Measurements from ENCODE around the gene LARP1. TPM values are rescaled to one million over a fixed set of nuclear protein-coding genes. Genes with fewer than 3 reads are reported as not detected.

LARP1 gene
- total RNA-seq, 2 donors from 2014 or later = 83.9 to 163 TPM

DNA sequence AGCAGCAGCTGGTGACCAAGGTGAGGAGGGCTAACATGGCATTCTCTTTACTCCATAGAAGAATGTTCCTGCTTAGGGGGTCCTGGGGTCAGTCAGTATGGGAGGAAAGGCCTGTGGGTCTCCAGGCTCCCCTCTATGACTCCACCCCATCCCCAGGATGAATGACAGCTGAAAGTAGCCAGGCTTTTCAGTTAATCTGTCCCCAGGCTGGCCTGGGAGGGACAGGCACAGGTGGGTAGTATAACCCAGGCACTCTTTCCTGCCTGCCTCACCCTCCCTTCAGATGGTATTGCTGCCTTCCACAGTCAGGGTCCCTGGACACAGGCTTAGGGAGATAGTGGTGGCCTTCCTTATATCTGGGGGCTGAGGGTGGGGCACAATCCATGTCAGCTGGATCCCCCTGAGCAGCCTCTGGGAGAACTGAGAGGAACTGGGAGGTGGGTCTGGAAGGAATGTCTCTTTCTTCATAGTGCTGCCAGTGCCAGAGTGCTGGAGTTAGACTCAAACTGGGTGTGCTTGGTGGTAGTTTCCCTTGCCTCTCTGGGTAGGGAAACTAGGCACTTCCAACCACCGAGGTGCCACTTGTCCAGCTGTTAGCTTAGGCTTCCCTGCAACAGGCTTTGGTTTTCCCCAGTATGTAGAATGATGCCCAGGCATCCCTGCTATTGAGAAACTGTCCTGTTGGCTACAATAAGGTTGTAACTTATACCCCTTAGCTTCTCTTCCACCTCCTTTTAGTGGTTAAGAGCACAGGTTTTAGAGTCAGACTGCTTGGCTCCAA is 27.8 kb downstream of the LARP1 start:
- Histone ChIP-seq H3K4me3 (no peak overlapping the region), H3K4me1 (replicated peaks) (peaks cover 4% of the 10 kb centered on the region)

DNA sequence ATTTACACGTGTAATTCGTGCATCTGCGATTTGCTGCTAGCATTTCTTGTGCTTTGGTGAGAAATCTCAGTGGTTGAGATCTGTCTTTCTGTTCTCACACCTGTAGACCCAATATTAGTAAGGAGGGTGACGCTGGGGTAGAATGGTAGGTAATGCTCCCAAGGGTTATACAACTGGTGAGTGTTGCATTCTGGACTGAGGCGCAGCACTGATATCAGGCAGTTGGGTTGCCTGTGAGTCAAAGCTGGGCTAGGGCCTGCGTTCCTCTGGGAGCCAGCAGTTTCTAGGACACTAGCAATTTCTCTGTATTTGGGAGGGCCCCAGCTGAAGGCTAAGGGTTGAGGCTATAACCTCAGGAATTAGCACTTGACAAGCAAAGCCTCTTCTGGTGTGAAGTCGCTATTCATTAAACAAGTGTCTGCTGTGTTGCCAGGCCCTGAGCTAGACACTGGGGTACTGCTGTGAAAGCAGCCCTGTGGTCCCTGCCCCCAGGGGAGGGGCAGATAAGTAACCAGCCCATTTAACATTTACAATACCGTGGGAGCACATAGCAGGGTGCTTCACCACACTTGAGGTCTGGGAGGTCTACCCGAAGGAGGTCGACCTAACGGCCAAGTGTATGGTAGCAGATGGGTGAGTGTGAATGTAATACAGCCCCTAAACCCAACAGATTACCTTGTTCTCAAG is 28.7 kb downstream of the LARP1 start:
- H3K27me3 ChIP-seq (replicated peaks; ENCODE audit: insufficient read depth) = no peaks in the 10 kb centered on the region
- WGBS = 76% methylated on average over 11 of the region's 11 CpGs
- TF ChIP-seq, protein P1, sequence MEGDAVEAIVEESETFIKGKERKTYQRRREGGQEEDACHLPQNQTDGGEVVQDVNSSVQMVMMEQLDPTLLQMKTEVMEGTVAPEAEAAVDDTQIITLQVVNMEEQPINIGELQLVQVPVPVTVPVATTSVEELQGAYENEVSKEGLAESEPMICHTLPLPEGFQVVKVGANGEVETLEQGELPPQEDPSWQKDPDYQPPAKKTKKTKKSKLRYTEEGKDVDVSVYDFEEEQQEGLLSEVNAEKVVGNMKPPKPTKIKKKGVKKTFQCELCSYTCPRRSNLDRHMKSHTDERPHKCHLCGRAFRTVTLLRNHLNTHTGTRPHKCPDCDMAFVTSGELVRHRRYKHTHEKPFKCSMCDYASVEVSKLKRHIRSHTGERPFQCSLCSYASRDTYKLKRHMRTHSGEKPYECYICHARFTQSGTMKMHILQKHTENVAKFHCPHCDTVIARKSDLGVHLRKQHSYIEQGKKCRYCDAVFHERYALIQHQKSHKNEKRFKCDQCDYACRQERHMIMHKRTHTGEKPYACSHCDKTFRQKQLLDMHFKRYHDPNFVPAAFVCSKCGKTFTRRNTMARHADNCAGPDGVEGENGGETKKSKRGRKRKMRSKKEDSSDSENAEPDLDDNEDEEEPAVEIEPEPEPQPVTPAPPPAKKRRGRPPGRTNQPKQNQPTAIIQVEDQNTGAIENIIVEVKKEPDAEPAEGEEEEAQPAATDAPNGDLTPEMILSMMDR (IDR thresholded peaks at IDR 0.05) = no peak
- no peak for TF ChIP-seq POLR2AphosphoS5 (IDR thresholded peaks at IDR 0.05)
- TF ChIP-seq POLR2A (IDR thresholded peaks at IDR 0.05) = no peak
- H3K4me1 ChIP-seq (replicated peaks) = peaks cover 4% of the 10 kb centered on the region
- no peak overlapping the region for H3K4me3 ChIP-seq
- no peaks in the 10 kb centered on the region for H3K9me3 ChIP-seq
- DNase-seq (ENCODE audit: low spot score) = no peak
- intact Hi-C loops (cut with DNase I) = no loop called here
- H3K36me3 ChIP-seq = no peaks in the 10 kb centered on the region
- no peak overlapping the region for H3K27ac ChIP-seq

More for the DNA sequence above, 27.8 kb downstream of the LARP1 start:
- no peaks in the 10 kb centered on the region for H3K9me3 ChIP-seq
- DNase-seq (ENCODE audit: low spot score) = no peak
- intact Hi-C loops (cut with DNase I) = no loop called here
- no peak overlapping the region for H3K27ac ChIP-seq
- TF ChIP-seq POLR2AphosphoS5 (IDR thresholded peaks at IDR 0.05) (no peak), POLR2A (IDR thresholded peaks at IDR 0.05) (no peak)
- TF ChIP-seq, protein P1 (IDR thresholded peaks at IDR 0.05) = no peak
- no peaks in the 10 kb centered on the region for H3K36me3 ChIP-seq
- H3K27me3 ChIP-seq (replicated peaks; ENCODE audit: insufficient read depth) = no peaks in the 10 kb centered on the region
- WGBS = 82% methylated on average over 1 of the region's 1 CpG

DNA sequence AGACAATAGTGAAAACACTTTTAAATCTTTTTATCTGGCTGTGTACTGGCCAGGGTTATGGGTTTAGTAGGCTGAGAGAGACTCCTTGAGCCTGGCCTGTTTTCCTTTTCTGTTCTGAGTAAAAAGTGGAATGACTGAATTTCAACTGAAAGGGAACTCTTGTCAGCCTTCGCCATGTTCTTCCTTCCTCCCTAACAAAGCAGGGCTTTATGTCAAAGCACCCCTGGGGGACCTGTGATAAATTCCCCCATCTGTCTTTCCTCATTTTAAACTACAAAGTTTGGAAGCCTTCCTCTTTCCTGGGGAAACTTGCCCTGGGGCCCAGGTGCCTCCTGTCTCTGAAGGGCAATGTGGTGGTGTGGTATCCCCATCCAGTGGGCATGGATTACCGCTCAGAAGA is 29.7 kb downstream of the LARP1 start:
- H3K36me3 ChIP-seq = no peaks in the 10 kb centered on the region
- peaks cover 4% of the 10 kb centered on the region for H3K4me1 ChIP-seq (replicated peaks)
- H3K9me3 ChIP-seq = no peaks in the 10 kb centered on the region
- intact Hi-C loops (cut with DNase I) = no loop called here
- H3K27ac ChIP-seq = no peak overlapping the region
- no peak for DNase-seq (ENCODE audit: low spot score)
- WGBS = 77% methylated on average over 2 of the region's 2 CpGs
- no peaks in the 10 kb centered on the region for H3K27me3 ChIP-seq (replicated peaks; ENCODE audit: insufficient read depth)
- H3K4me3 ChIP-seq = no peak overlapping the region
- TF ChIP-seq POLR2A (IDR thresholded peaks at IDR 0.05) (no peak), POLR2AphosphoS5 (IDR thresholded peaks at IDR 0.05) (no peak)
- TF ChIP-seq, protein P1 (IDR thresholded peaks at IDR 0.05) = no peak

DNA sequence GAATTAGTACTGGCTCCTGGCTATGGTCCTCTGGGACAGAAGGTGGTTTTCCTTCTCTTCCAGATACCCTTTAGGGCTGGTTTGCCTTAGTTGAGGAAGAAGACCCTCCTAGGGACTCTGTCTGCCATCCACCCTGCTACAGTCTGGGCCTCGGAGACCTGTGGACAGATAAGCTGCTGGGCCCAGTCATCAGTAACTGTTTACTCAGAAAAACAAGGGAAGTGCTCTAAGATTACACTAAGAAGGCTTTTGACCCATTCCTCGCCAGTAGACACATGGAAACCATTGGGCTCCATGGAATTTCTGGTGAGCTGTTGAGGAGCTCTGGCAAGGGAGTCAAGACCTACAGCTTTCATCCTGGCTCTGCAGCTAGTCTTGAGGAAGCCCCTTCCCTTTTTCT is 31.2 kb downstream of the LARP1 start:
- 65% methylated on average over 2 of the region's 2 CpGs for WGBS
- no peaks in the 10 kb centered on the region for H3K27me3 ChIP-seq (replicated peaks; ENCODE audit: insufficient read depth)
- H3K4me1 ChIP-seq (replicated peaks) = peaks cover 4% of the 10 kb centered on the region
- no peak overlapping the region for H3K4me3 ChIP-seq
- TF ChIP-seq POLR2AphosphoS5 (IDR thresholded peaks at IDR 0.05) (no peak), POLR2A (IDR thresholded peaks at IDR 0.05) (no peak)
- TF ChIP-seq, protein P1 (IDR thresholded peaks at IDR 0.05) = no peak
- H3K9me3 ChIP-seq = no peaks in the 10 kb centered on the region
- no peaks in the 10 kb centered on the region for H3K36me3 ChIP-seq
- no peak overlapping the region for H3K27ac ChIP-seq
- intact Hi-C loops (cut with DNase I) = no loop called here
- DNase-seq (ENCODE audit: low spot score) = no peak

Measured in prostate gland (tissue), 2 donors.